ENCODE results near the gene MED17.
A peak's percentile ranks its signal among the peaks of the same experiment; 100 is the strongest.

MED17 gene

GRCh38 chr11:93852242-93852641, 68.2 kb downstream of the MED17 start:
- DNase-seq: no peak

- DNase-seq: peak in 1 of 2 donors; percentile 15
Observed at GRCh38 chr11:93857413-93858120, 73.5 kb downstream of the MED17 start.

- DNase-seq: no peak
Observed at GRCh38 chr11:93858121-93858775, 74.2 kb downstream of the MED17 start.

GRCh38 chr11:93861808-93862207, 77.7 kb downstream of the MED17 start:
- no peak for DNase-seq

Measured in hippocampal formation (tissue), 2 donors.